GDM1 (cell line): ENCODE results near the gene PPCDC.

Experiments used
- DNase-seq: peaks from one replicate; lab custom pipeline; 2025; lab: John Stamatoyannopoulos, UW

The PPCDC gene, protein sequence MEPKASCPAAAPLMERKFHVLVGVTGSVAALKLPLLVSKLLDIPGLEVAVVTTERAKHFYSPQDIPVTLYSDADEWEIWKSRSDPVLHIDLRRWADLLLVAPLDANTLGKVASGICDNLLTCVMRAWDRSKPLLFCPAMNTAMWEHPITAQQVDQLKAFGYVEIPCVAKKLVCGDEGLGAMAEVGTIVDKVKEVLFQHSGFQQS

GRCh38 chr15:75023181-75023871 is at the start of gene PPCDC:
Gene PPCDC, plus strand, starts transcription at chr15:75023590. Its CDS starts 4,729 bp downstream, at chr15:75028319.
- peak; percentile 94 for DNase-seq

- no peak for DNase-seq
Observed at GRCh38 chr15:74976159-74976558, 47.2 kb upstream of the PPCDC start.

DNA sequence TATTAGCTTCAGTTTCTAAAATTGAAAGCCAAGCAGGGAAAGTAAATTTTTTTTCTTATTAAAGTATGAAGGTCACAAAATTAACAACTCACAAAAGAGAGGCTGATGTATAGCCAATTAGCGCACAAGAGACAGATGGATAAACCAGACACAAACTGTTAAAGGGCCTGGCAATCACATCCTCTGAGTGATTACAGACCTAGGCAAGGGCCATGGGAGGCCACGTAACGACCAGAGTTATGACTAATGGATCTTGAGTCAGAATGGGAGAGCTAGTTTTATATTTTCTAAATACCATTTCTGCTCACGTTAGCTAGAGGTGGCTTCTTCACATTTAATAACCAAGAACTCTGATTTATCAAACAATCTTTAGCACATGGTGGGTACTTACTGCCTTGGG is 45.8 kb upstream of the PPCDC start:
- DNase-seq, result no peak

- DNase-seq, result no peak
Observed at GRCh38 chr15:74978077-74978476, 45.3 kb upstream of the PPCDC start.

DNA sequence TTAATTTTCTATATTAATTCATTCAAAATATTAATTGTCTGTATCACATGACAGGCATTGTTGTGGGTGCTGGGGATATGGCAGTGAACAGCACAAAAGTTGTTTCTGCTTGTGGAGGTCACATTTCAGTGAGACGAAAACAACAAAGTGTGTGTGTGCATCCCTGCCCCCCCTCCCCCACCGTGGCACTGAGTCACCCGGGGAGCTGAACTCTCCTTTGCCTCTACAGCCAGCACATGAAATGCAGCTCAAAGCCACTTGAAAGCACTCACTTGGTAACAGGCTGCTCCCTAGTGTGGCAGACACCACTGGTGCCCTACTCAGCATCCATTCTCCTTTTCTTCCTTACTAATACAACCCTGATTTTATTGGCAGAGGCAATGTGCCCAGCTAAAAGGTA is 44.9 kb upstream of the PPCDC start:
- no peak for DNase-seq

- DNase-seq, result no peak
Observed at GRCh38 chr15:74982183-74982582, 41.2 kb upstream of the PPCDC start.

GRCh38 chr15:74983725-74984231 is 39.6 kb upstream of the PPCDC start:
- DNase-seq, result no peak

- peak; percentile 35 for DNase-seq
Observed at GRCh38 chr15:74988007-74988800, 35.2 kb upstream of the PPCDC start.

DNA sequence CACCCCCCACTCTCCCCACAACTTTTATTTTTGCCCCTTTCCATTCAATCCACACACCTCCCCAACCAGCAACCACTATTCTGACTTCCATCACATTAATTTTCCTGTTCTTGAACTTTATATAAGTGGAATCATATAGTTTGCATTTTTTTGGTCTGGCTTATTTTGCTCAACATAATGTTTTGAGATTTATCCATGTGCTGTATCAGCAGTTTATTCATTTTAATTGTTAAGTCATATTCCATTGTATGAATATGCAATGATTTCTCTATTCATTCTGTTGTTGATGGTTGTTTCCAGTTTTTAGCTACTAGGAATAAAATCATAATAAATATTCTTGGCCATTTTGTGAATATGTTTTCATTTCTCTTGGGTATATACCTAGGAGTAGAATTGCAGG is 33.9 kb upstream of the PPCDC start:
- DNase-seq, result no peak

DNA sequence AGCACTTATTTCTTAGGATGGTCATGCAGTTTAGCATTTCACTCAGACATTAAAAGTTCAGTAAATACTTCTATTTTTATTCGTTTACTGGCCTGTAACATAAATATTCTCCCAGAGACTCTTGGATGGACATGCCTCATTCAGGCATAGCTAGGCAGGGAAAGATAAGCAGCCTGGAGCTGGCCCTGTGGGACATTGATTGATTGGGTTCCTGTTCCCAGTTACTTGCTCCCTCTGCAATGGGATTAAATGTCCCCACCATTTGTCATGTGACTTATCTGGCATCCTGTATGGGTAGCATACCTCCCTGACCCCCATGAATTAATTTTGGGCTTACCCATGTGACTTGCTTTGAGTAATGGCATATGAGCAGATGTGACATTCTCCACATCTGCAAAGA is 30.8 kb upstream of the PPCDC start:
- no peak for DNase-seq

DNA sequence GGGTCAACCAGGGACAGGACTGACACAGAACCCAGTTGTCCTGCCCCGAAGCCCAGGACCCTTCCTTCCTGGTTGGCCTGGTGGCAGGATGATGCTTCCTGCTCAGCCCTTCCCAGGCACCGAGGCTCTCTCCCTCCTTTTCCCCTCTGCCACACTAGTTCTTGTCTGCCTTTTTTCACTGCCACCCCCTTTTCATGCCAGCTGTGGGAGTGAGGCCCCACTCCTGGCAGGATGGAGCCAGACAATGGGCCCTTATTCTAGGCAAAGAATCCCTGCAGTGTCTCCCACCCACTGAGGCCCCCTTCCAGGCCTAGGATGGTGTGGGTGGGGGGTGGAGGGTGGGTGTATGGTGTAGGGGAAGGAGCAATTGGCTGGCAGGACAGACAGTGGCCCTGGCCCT is 29.2 kb upstream of the PPCDC start:
- DNase-seq, result no peak

GRCh38 chr15:74994685-74995084 is 28.7 kb upstream of the PPCDC start:
- DNase-seq, result no peak

- DNase-seq, result peak; percentile 85
Observed at GRCh38 chr15:74995182-74995778, 28.1 kb upstream of the PPCDC start, which contains the start of gene SCAMP5. Gene SCAMP5, plus strand, starts transcription at chr15:74995563. Its CDS starts 16,277 bp downstream, at chr15:75011840.

GRCh38 chr15:74995779-74996765 is 27.3 kb upstream of the PPCDC start:
- DNase-seq, result no peak

DNA sequence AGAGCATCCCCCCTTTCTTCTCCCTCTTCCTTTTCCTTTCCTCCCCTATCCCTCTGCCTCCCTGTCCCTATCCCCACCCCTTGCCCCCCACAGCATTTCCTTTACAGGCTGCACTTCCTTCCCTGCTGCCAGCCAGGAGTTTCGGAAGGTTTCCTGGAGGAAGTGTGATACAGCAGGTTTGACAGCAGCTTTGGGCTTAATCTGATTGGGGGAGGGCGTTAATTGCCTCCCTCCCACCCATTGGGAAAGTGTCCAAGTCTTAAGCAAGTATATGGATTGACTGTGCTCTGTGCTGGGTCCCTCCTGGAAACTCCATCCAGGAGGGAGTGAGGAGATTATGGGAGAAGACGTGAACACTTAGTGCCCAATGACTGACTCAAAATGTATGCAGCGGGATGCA is 26.2 kb upstream of the PPCDC start:
- DNase-seq, result no peak

DNA sequence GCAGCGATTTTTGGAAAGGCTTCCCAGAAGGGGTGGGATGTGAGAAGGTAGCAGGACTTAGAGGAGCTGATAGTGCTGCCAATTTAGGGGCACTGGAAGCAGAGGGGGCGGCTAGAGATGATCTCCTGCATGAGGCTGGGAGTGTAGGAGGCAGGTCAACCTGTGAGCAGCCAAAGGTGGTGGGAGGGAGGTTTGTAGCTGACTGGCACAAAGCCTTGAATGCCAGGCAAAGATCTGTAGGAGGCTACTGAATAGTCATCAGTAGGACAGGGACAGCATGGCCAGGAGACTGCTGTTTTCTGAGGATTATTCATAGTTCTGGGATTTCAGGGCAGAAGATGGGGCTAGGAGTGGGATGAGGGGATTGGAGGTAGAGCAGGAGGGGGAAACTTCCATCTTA is 25.8 kb upstream of the PPCDC start:
- DNase-seq, result no peak

DNA sequence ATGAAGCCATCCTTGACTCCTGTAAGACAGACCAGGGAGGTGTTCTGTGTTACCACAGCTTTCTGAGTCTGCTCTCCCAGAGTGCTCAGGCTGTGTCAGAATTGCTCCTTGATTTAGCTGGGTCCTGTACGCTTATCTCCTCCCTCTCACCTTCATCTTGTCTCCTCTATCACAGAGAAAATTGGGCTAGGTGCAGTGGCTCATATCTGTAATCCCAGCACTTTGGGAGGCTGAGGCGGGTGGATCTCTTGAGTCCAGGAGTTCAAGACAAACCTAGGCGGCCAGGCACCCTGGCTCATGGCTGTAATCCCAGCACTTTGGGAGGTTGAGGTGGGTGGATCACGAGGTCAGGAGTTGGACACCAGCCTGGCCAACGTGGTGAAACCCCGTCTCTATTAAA is 22.1 kb upstream of the PPCDC start:
- DNase-seq, result no peak

- DNase-seq, result no peak
Observed at GRCh38 chr15:75002398-75002797, 21.0 kb upstream of the PPCDC start.

- no peak for DNase-seq
Observed at GRCh38 chr15:75007216-75007615, 16.2 kb upstream of the PPCDC start.

DNA sequence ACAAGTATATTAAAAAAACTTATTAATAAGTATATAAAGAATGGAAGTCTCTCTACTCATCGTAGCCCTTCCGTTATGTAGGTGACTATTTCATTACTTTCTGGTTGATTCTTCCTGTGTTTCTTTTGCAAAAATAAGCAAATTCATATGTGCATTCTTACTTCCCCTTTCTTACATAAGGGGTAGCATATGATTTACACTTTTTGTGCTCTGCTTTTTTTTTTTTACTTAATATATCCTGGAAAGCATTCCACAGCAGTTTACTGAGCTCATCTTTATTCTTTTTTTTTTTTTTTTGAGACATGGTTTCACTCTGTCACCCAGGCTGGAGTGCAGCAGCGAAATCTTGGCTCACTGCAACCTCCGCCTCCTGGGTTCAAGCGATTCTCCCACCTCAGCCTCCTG is 15.2 kb upstream of the PPCDC start:
- DNase-seq, result no peak
